Measurements from ENCODE around the gene ZFYVE21.
"Not testable (repeated sequence)": the region's sequence is repeated elsewhere in the genome, so short reads cannot be mapped to it uniquely, and the experiment has no call there.

Gene ZFYVE21

DNA sequence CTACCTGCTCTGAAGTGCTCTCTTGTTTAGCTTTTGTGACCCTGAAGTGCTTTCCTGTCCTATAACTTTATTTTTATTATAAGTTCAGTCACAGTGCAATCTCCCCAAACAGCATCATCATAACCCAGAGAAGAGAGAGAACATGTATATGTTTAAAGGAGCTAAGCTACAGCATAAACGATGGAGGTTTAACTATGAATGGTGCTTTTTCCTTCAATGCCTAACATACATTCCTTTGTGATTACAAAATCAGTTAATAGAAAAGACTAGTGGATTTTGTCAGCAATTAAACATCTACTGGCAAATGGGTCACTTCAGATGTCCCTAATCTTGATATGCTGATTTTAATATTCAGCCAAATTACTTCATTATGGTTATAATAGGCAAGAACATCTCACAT, 46.4 kb downstream of the ZFYVE21 start:
- no peaks in the 10 kb centered on the region for H3K27me3 ChIP-seq (ENCODE audit: low read depth, low read length)
- no peaks in the 10 kb centered on the region for H3K36me3 ChIP-seq (ENCODE audit: control insufficient read depth in 1 of 2, insufficient read depth in 2 of 2, low read length in 2 of 2)
- no peak overlapping the region for H3K4me3 ChIP-seq (ENCODE audit: low read depth in 1 of 2, low read length in 2 of 2)
- H3K9me3 ChIP-seq (ENCODE audit: control insufficient read depth in 1 of 2, low read length in 2 of 2), result no peaks in the 10 kb centered on the region
- H3K27ac ChIP-seq (ENCODE audit: low read length), result no peak overlapping the region
- no peaks in the 10 kb centered on the region for H3K4me1 ChIP-seq (ENCODE audit: control insufficient read depth in 1 of 2, insufficient read depth in 2 of 2, low read length in 2 of 2)

DNA sequence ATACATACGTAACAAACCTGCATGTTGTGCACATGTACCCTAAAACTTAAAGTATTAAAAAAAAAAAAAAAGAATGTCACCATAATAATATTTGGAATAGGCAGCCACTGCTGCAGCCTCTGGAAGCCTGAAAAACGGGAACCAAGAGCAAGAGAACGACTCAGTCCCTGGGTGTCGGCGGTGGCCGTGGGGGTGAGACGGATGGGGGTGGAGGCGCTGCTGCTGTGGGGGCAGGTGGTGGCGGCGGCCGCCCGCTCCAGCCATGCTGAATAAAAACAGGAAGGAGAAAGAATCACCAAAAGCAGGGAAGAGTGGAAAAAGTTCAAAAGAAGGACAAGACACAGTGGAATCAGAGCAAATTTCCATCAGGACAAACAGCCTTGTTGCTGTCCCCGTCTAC, 46.9 kb downstream of the ZFYVE21 start:
- no peaks in the 10 kb centered on the region for H3K36me3 ChIP-seq (ENCODE audit: control insufficient read depth in 1 of 2, insufficient read depth in 2 of 2, low read length in 2 of 2)
- H3K9me3 ChIP-seq (ENCODE audit: control insufficient read depth in 1 of 2, low read length in 2 of 2), result no peaks in the 10 kb centered on the region
- H3K4me1 ChIP-seq (ENCODE audit: control insufficient read depth in 1 of 2, insufficient read depth in 2 of 2, low read length in 2 of 2), result no peaks in the 10 kb centered on the region
- H3K27me3 ChIP-seq (ENCODE audit: low read depth, low read length), result no peaks in the 10 kb centered on the region
- no peak overlapping the region for H3K4me3 ChIP-seq (ENCODE audit: low read depth in 1 of 2, low read length in 2 of 2)
- H3K27ac ChIP-seq (ENCODE audit: low read length), result no peak overlapping the region

DNA sequence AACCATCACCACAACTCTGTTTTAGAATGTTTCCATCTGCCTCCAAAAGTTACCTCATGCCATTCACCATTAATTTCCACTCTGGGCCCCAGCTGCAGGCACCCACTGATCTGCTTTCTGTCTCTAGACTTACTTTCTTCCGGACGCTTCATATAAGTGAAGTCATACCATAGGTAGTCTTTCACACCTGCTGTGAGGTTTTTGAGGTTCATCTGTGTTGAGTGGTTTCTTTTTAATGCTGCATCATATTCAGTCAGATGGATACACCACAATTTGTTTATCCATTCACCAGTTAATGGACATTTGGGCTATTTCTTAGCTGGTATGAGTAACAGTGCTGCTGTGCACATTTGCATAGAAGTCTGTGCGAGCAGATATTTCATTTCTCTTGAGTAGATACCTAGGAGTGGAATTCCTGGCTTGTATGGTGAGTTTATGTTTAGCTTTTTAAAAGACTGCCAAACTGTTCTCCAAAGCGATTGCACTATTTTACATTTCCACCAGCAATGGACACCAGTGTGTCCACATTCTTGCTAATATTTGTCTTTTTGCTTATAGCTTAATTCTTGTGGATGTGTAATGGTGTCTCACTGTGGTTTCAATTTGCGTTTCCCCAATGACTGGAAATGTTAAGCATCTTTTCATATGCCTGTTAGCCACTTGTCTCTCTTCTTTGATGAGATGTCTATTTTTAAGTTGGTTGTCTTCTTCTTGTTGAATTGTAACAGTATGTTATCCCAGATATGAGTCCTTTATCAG, 48.3 kb downstream of the ZFYVE21 start:
- Histone ChIP-seq H3K9me3 (ENCODE audit: control insufficient read depth in 1 of 2, low read length in 2 of 2) (no peaks in the 10 kb centered on the region), H3K27me3 (ENCODE audit: low read depth, low read length) (no peaks in the 10 kb centered on the region), H3K4me3 (ENCODE audit: low read depth in 1 of 2, low read length in 2 of 2) (no peak overlapping the region), H3K4me1 (ENCODE audit: control insufficient read depth in 1 of 2, insufficient read depth in 2 of 2, low read length in 2 of 2) (no peaks in the 10 kb centered on the region), H3K36me3 (ENCODE audit: control insufficient read depth in 1 of 2, insufficient read depth in 2 of 2, low read length in 2 of 2) (no peaks in the 10 kb centered on the region), H3K27ac (ENCODE audit: low read length) (no peak overlapping the region)

DNA sequence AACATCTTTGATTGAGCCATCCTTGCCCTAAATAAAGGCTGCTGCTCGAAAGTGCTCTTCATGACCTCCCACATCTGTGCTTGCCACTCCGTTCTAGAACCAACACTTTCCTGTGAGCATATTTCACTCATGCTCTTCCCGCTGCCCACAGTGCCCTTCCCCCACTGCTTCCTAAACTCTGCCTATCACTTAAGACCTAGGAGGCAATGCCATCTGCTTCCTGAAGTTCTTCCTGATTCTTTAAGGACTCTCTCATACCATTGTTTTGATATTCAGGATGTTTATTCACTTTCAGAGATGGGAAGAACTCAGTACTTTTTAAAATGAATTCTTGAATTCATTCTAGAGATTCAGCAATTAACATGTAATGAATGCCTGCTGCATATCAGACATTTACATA, 49.9 kb downstream of the ZFYVE21 start:
- no peak overlapping the region for H3K27ac ChIP-seq (ENCODE audit: low read length)

GRCh38 chr14:103767336-103767894, 51.8 kb downstream of the ZFYVE21 start:
- Histone ChIP-seq H3K27ac (ENCODE audit: low read length) (no peak overlapping the region), H3K4me1 (ENCODE audit: control insufficient read depth in 1 of 2, insufficient read depth in 2 of 2, low read length in 2 of 2) (no peaks in the 10 kb centered on the region), H3K36me3 (ENCODE audit: control insufficient read depth in 1 of 2, insufficient read depth in 2 of 2, low read length in 2 of 2) (no peaks in the 10 kb centered on the region), H3K9me3 (ENCODE audit: control insufficient read depth in 1 of 2, low read length in 2 of 2) (no peaks in the 10 kb centered on the region), H3K27me3 (ENCODE audit: low read depth, low read length) (no peaks in the 10 kb centered on the region), H3K4me3 (ENCODE audit: low read depth in 1 of 2, low read length in 2 of 2) (no peak overlapping the region)

More for the DNA sequence above, 49.9 kb downstream of the ZFYVE21 start:
- Histone ChIP-seq H3K27me3 (ENCODE audit: low read depth, low read length) (no peaks in the 10 kb centered on the region), H3K36me3 (ENCODE audit: control insufficient read depth in 1 of 2, insufficient read depth in 2 of 2, low read length in 2 of 2) (no peaks in the 10 kb centered on the region), H3K9me3 (ENCODE audit: control insufficient read depth in 1 of 2, low read length in 2 of 2) (no peaks in the 10 kb centered on the region), H3K4me1 (ENCODE audit: control insufficient read depth in 1 of 2, insufficient read depth in 2 of 2, low read length in 2 of 2) (no peaks in the 10 kb centered on the region), H3K4me3 (ENCODE audit: low read depth in 1 of 2, low read length in 2 of 2) (no peak overlapping the region)

- H3K4me1 ChIP-seq (ENCODE audit: control insufficient read depth in 1 of 2, insufficient read depth in 2 of 2, low read length in 2 of 2), result no peaks in the 10 kb centered on the region
- no peaks in the 10 kb centered on the region for H3K9me3 ChIP-seq (ENCODE audit: control insufficient read depth in 1 of 2, low read length in 2 of 2)
- no peak overlapping the region for H3K4me3 ChIP-seq (ENCODE audit: low read depth in 1 of 2, low read length in 2 of 2)
- H3K27ac ChIP-seq (ENCODE audit: low read length), result no peak overlapping the region
- H3K36me3 ChIP-seq (ENCODE audit: control insufficient read depth in 1 of 2, insufficient read depth in 2 of 2, low read length in 2 of 2), result no peaks in the 10 kb centered on the region
- H3K27me3 ChIP-seq (ENCODE audit: low read depth, low read length), result no peaks in the 10 kb centered on the region
These were observed 54.9 kb downstream of the ZFYVE21 start for GRCh38 chr14:103770500-103770899.

DNA sequence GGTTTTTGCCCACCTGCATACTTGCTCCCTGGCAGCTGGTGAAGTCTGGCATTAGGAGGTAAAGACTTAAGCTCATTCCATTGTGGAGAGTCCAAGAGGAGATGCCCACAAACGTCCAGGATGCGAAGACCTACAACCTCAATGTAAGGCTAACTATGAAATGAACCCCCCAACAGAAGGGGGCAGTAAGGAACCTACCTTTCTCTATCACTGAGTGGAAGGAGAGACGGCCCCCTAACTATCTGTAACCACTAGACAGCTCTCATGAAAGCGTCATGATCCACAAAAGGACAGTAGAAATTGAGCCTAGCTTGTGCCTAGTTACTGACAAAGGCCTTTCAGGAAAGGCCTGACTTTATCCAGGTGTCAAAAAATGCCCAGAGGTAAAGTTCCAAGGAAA, 55.3 kb downstream of the ZFYVE21 start:
- Histone ChIP-seq H3K4me1 (ENCODE audit: control insufficient read depth in 1 of 2, insufficient read depth in 2 of 2, low read length in 2 of 2) (no peaks in the 10 kb centered on the region), H3K9me3 (ENCODE audit: control insufficient read depth in 1 of 2, low read length in 2 of 2) (no peaks in the 10 kb centered on the region), H3K27ac (ENCODE audit: low read length) (no peak overlapping the region), H3K4me3 (ENCODE audit: low read depth in 1 of 2, low read length in 2 of 2) (no peak overlapping the region), H3K36me3 (ENCODE audit: control insufficient read depth in 1 of 2, insufficient read depth in 2 of 2, low read length in 2 of 2) (no peaks in the 10 kb centered on the region), H3K27me3 (ENCODE audit: low read depth, low read length) (no peaks in the 10 kb centered on the region)

GRCh38 chr14:103772078-103772712, 56.6 kb downstream of the ZFYVE21 start:
- no peak overlapping the region for H3K4me3 ChIP-seq (ENCODE audit: low read depth in 1 of 2, low read length in 2 of 2)
- no peak overlapping the region for H3K27ac ChIP-seq (ENCODE audit: low read length)
- no peaks in the 10 kb centered on the region for H3K4me1 ChIP-seq (ENCODE audit: control insufficient read depth in 1 of 2, insufficient read depth in 2 of 2, low read length in 2 of 2)
- no peaks in the 10 kb centered on the region for H3K9me3 ChIP-seq (ENCODE audit: control insufficient read depth in 1 of 2, low read length in 2 of 2)
- H3K36me3 ChIP-seq (ENCODE audit: control insufficient read depth in 1 of 2, insufficient read depth in 2 of 2, low read length in 2 of 2), result no peaks in the 10 kb centered on the region
- no peaks in the 10 kb centered on the region for H3K27me3 ChIP-seq (ENCODE audit: low read depth, low read length)

DNA sequence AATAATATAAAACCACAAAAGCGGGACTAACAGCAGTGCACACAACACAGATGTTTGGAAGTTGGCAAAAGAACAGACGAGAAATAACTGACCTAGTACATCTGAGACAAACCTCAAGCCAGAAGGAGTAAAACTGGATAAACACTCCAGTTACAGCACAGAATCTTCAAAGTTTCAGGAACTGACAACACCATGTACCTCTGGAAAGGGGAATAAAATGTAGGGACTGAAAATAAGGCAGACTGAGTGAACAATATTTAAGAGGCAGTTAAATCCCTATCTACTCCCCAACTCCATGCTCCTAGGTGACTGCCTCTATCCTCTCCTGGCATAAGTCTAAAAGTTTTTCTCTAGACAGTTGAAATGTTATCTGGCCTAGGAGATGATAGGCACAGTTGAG, 57.9 kb downstream of the ZFYVE21 start:
- H3K9me3 ChIP-seq (ENCODE audit: control insufficient read depth in 1 of 2, low read length in 2 of 2), result no peaks in the 10 kb centered on the region
- H3K4me1 ChIP-seq (ENCODE audit: control insufficient read depth in 1 of 2, insufficient read depth in 2 of 2, low read length in 2 of 2), result no peaks in the 10 kb centered on the region
- H3K36me3 ChIP-seq (ENCODE audit: control insufficient read depth in 1 of 2, insufficient read depth in 2 of 2, low read length in 2 of 2), result no peaks in the 10 kb centered on the region
- H3K27me3 ChIP-seq (ENCODE audit: low read depth, low read length), result no peaks in the 10 kb centered on the region
- no peak overlapping the region for H3K27ac ChIP-seq (ENCODE audit: low read length)
- no peak overlapping the region for H3K4me3 ChIP-seq (ENCODE audit: low read depth in 1 of 2, low read length in 2 of 2)

DNA sequence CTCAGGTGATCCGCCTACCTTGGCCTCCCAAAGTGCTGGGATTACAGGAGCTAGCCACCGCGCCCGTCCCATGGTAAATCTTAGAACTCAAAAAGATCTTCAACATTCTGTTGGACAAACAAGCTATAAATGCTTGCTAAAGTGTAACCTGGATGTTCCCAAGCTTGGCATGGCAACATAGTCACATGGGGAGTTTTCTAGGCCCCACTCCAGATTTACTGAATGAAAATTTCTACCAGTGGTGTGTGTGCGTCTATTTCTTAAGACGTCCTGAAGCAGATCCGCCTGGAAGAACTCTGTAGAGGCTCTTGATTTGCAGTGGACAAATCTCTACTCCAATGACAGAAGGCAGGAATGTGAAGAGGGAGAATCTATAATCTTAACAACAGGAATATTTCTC, 59.9 kb downstream of the ZFYVE21 start:
- Histone ChIP-seq H3K4me1 (ENCODE audit: control insufficient read depth in 1 of 2, insufficient read depth in 2 of 2, low read length in 2 of 2) (no peaks in the 10 kb centered on the region), H3K4me3 (ENCODE audit: low read depth in 1 of 2, low read length in 2 of 2) (no peak overlapping the region), H3K9me3 (ENCODE audit: control insufficient read depth in 1 of 2, low read length in 2 of 2) (no peaks in the 10 kb centered on the region), H3K27ac (ENCODE audit: low read length) (no peak overlapping the region), H3K36me3 (ENCODE audit: control insufficient read depth in 1 of 2, insufficient read depth in 2 of 2, low read length in 2 of 2) (no peaks in the 10 kb centered on the region), H3K27me3 (ENCODE audit: low read depth, low read length) (no peaks in the 10 kb centered on the region)

- not testable (repeated sequence) for H3K9me3 ChIP-seq (ENCODE audit: control insufficient read depth in 1 of 2, low read length in 2 of 2); H3K36me3 ChIP-seq (ENCODE audit: control insufficient read depth in 1 of 2, insufficient read depth in 2 of 2, low read length in 2 of 2); H3K27me3 ChIP-seq (ENCODE audit: low read depth, low read length); H3K4me1 ChIP-seq (ENCODE audit: control insufficient read depth in 1 of 2, insufficient read depth in 2 of 2, low read length in 2 of 2); H3K27ac ChIP-seq (ENCODE audit: low read length); H3K4me3 ChIP-seq (ENCODE audit: low read depth in 1 of 2, low read length in 2 of 2)
These were observed 60.7 kb downstream of the ZFYVE21 start for GRCh38 chr14:103776319-103776718.
